Esophagus muscularis mucosa (tissue), 4 donors: Measurements from ENCODE around the gene CSTA.

Source experiments
- CTCF ChIP-seq, 3 experiments: fragments of 200-600 bp in 2 of 3; fragments of 450-650 bp in 1 of 3; sonication (generic) in 2 of 3; IDR thresholded peaks; one replicate each; pipeline ENCODE4 v1.5.1; 2017 to 2019; ENCODE audit warnings: antibody characterized with exemption in 3 of 3, mild to moderate bottlenecking in 2 of 3, moderate library complexity in 1 of 3
- EP300 ChIP-seq: sonication (generic); formaldehyde crosslinking; IDR thresholded peaks from one replicate; pipeline ENCODE4 v1.6.1; 2017; ENCODE audit warnings: antibody characterized with exemption
- POLR2A ChIP-seq: fragments of 450-650 bp; IDR thresholded peaks from one replicate; pipeline ENCODE4 v1.6.1; 2017; ENCODE audit warnings: antibody characterized with exemption, moderate library complexity, mild to moderate bottlenecking, low read depth
- POLR2AphosphoS5 ChIP-seq, 2 donors: sonication (generic); formaldehyde crosslinking; IDR thresholded peaks; one replicate each; pipeline ENCODE4 v1.6.1; 2017; ENCODE audit warnings: antibody characterized with exemption in 2 of 2

DNA sequence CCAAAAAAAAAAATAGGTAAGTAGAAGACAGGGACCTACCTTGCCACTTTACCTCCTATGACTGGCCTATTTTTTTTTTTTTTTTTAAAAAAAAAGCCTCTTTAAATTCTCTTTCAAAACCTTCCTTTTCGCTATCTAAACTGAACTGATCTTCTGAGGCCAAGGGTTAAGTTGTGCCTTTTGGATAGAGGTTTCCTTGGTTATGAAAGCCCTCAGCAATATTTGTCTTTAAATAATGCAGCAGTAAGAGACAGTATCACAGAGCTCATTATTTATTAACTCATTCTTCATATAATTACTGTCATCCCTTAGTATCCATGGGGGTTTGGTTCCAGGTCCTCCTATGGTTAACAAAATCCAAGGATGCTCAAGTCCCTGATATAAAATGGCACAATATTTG is 49.0 kb downstream of the CSTA start:
- TF ChIP-seq POLR2A (no peak), CTCF (IDR thresholded peaks at IDR 0.05) (no peak), EP300 (no peak), POLR2AphosphoS5 (IDR thresholded peaks at IDR 0.05) (no peak)
